ENCODE measurements around the gene ENSA. TPM values are rescaled to one million over a fixed set of nuclear protein-coding genes. Genes with fewer than 3 reads are reported as not detected.
"Not testable (repeated sequence)": the region's sequence is repeated elsewhere in the genome, so short reads cannot be mapped to it uniquely, and the experiment has no call there.

ENSA gene
- total RNA-seq, 1 donor from 2014 or later = 257 TPM

GRCh38 chr1:150621497-150622302 is 7.7 kb downstream of the ENSA start:
- no peak for DNase-seq (ENCODE audit: low spot score)

GRCh38 chr1:150620919-150621318 is 8.5 kb downstream of the ENSA start:
- no peak for DNase-seq (ENCODE audit: low spot score)

- no peak for DNase-seq (ENCODE audit: low spot score)
These were observed 9.6 kb downstream of the ENSA start for GRCh38 chr1:150619576-150620509.

- no peak for DNase-seq (ENCODE audit: low spot score)
These were observed 13.8 kb downstream of the ENSA start for GRCh38 chr1:150615346-150616201.

GRCh38 chr1:150613061-150613920 is 16.1 kb downstream of the ENSA start:
- no peak for DNase-seq (ENCODE audit: low spot score)

- no peak for DNase-seq (ENCODE audit: low spot score)
These were observed 17.4 kb downstream of the ENSA start for GRCh38 chr1:150612014-150612345.

GRCh38 chr1:150610576-150610975 is 18.8 kb downstream of the ENSA start:
- DNase-seq (ENCODE audit: low spot score) = no peak

- no peak for DNase-seq (ENCODE audit: low spot score)
These were observed 19.7 kb downstream of the ENSA start for GRCh38 chr1:150609732-150610131.

- DNase-seq (ENCODE audit: low spot score) = no peak
These were observed 22.8 kb downstream of the ENSA start for GRCh38 chr1:150606463-150607142.

GRCh38 chr1:150605451-150605731 is 24.0 kb downstream of the ENSA start:
- not testable (repeated sequence) for DNase-seq (ENCODE audit: low spot score)

- DNase-seq (ENCODE audit: low spot score) = no peak
These were observed 25.2 kb downstream of the ENSA start for GRCh38 chr1:150604226-150604588.

GRCh38 chr1:150603711-150604110 is 25.7 kb downstream of the ENSA start:
- DNase-seq (ENCODE audit: low spot score) = no peak

GRCh38 chr1:150602372-150602771 is 27.0 kb downstream of the ENSA start:
- not testable (repeated sequence) for DNase-seq (ENCODE audit: low spot score)

- no peak for DNase-seq (ENCODE audit: low spot score)
These were observed 27.9 kb downstream of the ENSA start for GRCh38 chr1:150601540-150601939.

- not testable (repeated sequence) for DNase-seq (ENCODE audit: low spot score)
These were observed 31.1 kb downstream of the ENSA start for GRCh38 chr1:150598346-150598745.

- DNase-seq (ENCODE audit: low spot score) = no peak
These were observed 32.4 kb downstream of the ENSA start for GRCh38 chr1:150596976-150597375.

GRCh38 chr1:150596095-150596892 is 33.1 kb downstream of the ENSA start:
- no peak for DNase-seq (ENCODE audit: low spot score)

- DNase-seq (ENCODE audit: low spot score) = no peak
These were observed 47.0 kb downstream of the ENSA start for GRCh38 chr1:150582371-150582770.

- DNase-seq (ENCODE audit: low spot score) = not testable (repeated sequence)
These were observed 47.5 kb downstream of the ENSA start for GRCh38 chr1:150581962-150582361.

- DNase-seq (ENCODE audit: low spot score) = not testable (repeated sequence)
These were observed 48.0 kb downstream of the ENSA start for GRCh38 chr1:150581437-150581836.

Data from ureter (tissue), 1 donor.